ENCODE measurements around the gene GOPC. TPM values are rescaled to one million over a fixed set of nuclear protein-coding genes. Genes with fewer than 3 reads are reported as not detected.

Gene GOPC
- total and polyA plus RNA-seq, 2 experiments from 2014 or later: 15.5 to 26.4 TPM

DNA sequence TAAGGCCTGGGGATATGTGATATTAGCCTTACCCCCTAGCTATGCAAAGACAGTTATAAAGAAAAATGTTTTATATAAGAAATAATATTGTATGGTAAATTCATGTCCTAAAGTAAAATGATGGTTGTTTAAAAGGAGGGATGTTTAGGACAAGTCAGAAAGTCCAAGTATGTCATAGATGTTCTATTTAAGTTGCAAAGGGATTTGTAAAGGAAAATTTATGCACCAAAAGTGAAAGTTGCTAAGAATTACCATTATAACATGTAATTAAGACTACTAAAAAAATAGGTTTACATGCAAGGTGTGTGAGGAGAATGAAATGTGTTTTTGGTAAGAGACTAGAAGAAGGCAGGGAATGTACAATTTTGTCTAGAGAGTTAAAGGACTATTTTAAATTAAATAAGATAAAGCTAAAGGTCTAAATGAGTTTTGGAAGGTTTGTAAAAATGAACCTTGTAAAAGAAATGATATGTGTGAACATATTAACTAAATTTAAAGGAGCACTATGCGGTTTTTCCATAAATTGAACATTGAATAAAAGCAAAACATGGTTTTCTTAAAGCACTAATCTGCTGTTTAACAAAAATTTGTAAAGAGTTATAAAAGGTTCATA, 22.7 kb upstream of the GOPC start:
- H3K9me2 ChIP-seq (ENCODE audit: insufficient read depth): no peaks in the 10 kb centered on the region
- H3K9me3 Mint-ChIP-seq: peaks cover 70% of the 10 kb centered on the region
- TF ChIP-seq STAT1 (IDR thresholded peaks at IDR 0.05; ENCODE audit: unreplicated experiment): no peak
- TF ChIP-seq, protein P1, sequence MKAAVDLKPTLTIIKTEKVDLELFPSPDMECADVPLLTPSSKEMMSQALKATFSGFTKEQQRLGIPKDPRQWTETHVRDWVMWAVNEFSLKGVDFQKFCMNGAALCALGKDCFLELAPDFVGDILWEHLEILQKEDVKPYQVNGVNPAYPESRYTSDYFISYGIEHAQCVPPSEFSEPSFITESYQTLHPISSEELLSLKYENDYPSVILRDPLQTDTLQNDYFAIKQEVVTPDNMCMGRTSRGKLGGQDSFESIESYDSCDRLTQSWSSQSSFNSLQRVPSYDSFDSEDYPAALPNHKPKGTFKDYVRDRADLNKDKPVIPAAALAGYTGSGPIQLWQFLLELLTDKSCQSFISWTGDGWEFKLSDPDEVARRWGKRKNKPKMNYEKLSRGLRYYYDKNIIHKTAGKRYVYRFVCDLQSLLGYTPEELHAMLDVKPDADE (IDR thresholded peaks at IDR 0.05): no peak
- no peak for TF ChIP-seq NANOG (IDR thresholded peaks at IDR 0.05; ENCODE audit: borderline replicate concordance)
- TF ChIP-seq, protein P2, sequence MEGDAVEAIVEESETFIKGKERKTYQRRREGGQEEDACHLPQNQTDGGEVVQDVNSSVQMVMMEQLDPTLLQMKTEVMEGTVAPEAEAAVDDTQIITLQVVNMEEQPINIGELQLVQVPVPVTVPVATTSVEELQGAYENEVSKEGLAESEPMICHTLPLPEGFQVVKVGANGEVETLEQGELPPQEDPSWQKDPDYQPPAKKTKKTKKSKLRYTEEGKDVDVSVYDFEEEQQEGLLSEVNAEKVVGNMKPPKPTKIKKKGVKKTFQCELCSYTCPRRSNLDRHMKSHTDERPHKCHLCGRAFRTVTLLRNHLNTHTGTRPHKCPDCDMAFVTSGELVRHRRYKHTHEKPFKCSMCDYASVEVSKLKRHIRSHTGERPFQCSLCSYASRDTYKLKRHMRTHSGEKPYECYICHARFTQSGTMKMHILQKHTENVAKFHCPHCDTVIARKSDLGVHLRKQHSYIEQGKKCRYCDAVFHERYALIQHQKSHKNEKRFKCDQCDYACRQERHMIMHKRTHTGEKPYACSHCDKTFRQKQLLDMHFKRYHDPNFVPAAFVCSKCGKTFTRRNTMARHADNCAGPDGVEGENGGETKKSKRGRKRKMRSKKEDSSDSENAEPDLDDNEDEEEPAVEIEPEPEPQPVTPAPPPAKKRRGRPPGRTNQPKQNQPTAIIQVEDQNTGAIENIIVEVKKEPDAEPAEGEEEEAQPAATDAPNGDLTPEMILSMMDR (conservative IDR thresholded peaks at IDR 0.05; ENCODE audit: low read depth in 2 of 2): no peak
- no peak for TF ChIP-seq ZNF331 (CRISPR knock-in tag; IDR thresholded peaks at IDR 0.05; ENCODE audit: low read depth)
- TF ChIP-seq EZH2 (IDR thresholded peaks at IDR 0.05; ENCODE audit: low read depth, unreplicated experiment): no peak
- TF ChIP-seq CREB1 (CRISPR knock-in tag; IDR thresholded peaks at IDR 0.05; ENCODE audit: low read depth): no peak
- TF ChIP-seq ZNF114 (CRISPR knock-in tag; IDR thresholded peaks at IDR 0.05): no peak
- no peak for TF ChIP-seq JUNB (IDR thresholded peaks at IDR 0.05; ENCODE audit: unreplicated experiment)
- TF ChIP-seq, protein P3, sequence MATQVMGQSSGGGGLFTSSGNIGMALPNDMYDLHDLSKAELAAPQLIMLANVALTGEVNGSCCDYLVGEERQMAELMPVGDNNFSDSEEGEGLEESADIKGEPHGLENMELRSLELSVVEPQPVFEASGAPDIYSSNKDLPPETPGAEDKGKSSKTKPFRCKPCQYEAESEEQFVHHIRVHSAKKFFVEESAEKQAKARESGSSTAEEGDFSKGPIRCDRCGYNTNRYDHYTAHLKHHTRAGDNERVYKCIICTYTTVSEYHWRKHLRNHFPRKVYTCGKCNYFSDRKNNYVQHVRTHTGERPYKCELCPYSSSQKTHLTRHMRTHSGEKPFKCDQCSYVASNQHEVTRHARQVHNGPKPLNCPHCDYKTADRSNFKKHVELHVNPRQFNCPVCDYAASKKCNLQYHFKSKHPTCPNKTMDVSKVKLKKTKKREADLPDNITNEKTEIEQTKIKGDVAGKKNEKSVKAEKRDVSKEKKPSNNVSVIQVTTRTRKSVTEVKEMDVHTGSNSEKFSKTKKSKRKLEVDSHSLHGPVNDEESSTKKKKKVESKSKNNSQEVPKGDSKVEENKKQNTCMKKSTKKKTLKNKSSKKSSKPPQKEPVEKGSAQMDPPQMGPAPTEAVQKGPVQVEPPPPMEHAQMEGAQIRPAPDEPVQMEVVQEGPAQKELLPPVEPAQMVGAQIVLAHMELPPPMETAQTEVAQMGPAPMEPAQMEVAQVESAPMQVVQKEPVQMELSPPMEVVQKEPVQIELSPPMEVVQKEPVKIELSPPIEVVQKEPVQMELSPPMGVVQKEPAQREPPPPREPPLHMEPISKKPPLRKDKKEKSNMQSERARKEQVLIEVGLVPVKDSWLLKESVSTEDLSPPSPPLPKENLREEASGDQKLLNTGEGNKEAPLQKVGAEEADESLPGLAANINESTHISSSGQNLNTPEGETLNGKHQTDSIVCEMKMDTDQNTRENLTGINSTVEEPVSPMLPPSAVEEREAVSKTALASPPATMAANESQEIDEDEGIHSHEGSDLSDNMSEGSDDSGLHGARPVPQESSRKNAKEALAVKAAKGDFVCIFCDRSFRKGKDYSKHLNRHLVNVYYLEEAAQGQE (IDR thresholded peaks at IDR 0.05; ENCODE audit: unreplicated experiment): no peak
- no peak overlapping the region for H3K4me3 ChIP-seq
- H3K4me3 Mint-ChIP-seq: no peak overlapping the region
- peaks cover 66% of the 10 kb centered on the region for H3K36me3 Mint-ChIP-seq (ENCODE audit: low read depth)
- ATAC-seq (no peak), DNase-seq (ENCODE audit: low spot score) (peak; percentile 74)
- no peaks in the 10 kb centered on the region for H3F3A ChIP-seq (replicated peaks; ENCODE audit: low read depth)
- no peaks in the 10 kb centered on the region for H3K79me2 ChIP-seq (replicated peaks; ENCODE audit: insufficient read depth)
- H3K36me3 ChIP-seq (ENCODE audit: insufficient read depth): peaks cover 18% of the 10 kb centered on the region
- no peak overlapping the region for H3K27ac ChIP-seq (ENCODE audit: low read depth)
- no peak overlapping the region for H3K4me2 ChIP-seq
- no peaks in the 10 kb centered on the region for H3K27me3 ChIP-seq (ENCODE audit: insufficient read depth)
- H3K4me1 ChIP-seq (ENCODE audit: insufficient read depth): no peaks in the 10 kb centered on the region
- H3K27me3 Mint-ChIP-seq (ENCODE audit: insufficient read depth, low read depth, poor library complexity): peaks cover 2% of the 10 kb centered on the region
- H4K20me1 ChIP-seq (replicated peaks; ENCODE audit: insufficient read depth): no peaks in the 10 kb centered on the region
- no peak overlapping the region for H3K27ac Mint-ChIP-seq
- H2AFZ ChIP-seq: no peak overlapping the region
- H3K4me1 Mint-ChIP-seq: peaks cover 3% of the 10 kb centered on the region; the same call in 1 of the 3 replicates
